Inflammatory macrophage treated with lipopolysaccharide for 4 hours (primary cell): ENCODE data around the gene PTGIR.

ENCODE experiments used
- DNase-seq: peaks from one replicate; pipeline ENCODE4 v3.0.0-alpha.2; 2020

Gene PTGIR, protein sequence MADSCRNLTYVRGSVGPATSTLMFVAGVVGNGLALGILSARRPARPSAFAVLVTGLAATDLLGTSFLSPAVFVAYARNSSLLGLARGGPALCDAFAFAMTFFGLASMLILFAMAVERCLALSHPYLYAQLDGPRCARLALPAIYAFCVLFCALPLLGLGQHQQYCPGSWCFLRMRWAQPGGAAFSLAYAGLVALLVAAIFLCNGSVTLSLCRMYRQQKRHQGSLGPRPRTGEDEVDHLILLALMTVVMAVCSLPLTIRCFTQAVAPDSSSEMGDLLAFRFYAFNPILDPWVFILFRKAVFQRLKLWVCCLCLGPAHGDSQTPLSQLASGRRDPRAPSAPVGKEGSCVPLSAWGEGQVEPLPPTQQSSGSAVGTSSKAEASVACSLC

DNA sequence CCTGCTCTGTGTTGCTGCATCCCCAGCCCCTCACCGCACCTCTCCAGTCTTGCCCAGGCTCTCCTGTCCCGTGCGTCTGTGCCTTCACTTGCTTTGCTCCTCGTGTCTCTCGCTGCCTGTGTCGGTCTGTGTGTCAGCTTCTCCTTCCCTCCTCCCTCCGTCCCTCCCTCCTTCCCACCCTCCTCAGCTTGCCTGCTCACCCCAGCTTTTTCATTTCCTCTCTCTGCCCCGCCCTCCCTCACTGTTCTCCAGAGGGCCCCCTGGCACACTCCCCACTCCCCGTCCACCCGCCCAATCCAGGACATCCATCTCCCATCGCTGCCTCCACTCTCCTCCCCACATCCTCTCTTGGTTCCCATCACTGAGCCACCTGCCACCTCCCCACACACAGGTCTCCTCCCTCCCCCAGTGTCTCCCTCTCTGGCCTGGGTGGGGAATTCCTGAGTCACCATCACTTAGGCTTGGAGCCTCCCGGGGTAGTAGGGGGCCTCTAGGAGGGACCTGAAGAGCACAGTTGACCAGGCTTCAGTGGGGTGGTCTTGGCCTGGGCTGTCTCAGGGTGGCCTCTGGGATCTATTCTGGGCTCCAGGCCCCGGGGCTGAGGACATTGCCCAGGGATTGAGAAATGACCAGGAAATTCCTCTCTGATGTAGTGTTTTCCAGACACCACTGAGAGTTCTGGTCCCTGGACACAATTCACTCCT, at the start of gene PTGIR:
Gene PTGIR, minus strand, starts transcription at position 132 of the 704 bp plus-strand sequence. CDS start 864 bp downstream, outside the sequence.
- peak; percentile 74 for DNase-seq

DNA sequence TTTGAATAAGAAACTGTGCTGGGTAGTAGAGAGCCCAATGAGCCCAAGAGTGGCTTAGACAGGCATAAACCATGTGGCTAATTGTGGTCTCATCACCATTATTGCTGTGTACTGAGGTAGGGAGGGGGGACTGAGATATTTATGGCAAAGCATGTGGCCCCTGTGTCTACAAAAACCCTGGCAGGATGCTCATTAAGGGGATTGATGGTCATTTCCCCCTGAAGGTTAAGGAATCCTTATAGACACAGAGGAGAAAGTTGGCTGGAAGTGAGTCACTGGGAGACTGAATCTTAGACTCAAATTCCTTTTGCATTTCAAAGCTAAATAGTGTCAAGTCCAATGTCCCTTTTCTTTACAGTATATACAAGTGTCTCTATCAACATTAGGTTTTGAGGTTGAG, 45.9 kb upstream of the PTGIR start:
- DNase-seq = no peak

DNA sequence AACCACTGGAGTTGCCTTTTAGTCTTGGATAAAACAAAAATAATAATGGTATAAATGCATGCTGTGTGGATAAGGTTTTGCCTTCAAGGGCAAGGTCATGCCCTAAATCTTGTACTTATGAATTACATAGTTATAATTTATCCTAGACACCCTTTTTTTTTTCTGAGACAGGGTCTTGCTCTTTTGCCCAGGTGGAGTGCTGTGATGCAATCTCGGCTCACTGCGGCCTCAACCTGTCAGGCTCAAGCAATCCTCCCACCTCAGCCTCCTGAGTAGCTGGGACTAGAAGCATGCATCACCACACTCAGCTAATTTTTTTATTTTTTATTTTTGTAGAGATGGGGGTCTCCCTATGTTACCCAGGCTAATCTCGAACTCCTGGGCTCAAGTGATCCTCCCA, 43.8 kb upstream of the PTGIR start:
- DNase-seq = no peak

DNA sequence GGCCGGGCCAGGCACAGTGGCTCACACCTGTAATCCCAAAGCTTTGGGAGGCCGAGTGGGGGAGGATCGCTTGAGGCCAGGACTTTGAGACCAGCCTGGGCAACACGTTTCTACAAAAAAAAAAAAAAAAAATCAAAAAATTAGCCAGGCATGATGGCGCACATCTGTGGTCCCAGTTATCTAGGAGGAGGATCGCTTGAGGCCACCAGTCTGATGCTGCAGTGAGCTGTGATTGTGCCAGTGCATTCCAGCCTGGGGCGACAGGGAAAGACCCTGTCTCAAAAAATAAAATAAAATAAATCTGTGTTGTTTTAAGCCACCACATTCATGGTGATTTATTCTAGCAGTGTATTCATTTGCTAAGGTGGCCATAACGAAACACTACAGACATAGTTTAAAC, 40.2 kb upstream of the PTGIR start:
- no peak for DNase-seq

DNA sequence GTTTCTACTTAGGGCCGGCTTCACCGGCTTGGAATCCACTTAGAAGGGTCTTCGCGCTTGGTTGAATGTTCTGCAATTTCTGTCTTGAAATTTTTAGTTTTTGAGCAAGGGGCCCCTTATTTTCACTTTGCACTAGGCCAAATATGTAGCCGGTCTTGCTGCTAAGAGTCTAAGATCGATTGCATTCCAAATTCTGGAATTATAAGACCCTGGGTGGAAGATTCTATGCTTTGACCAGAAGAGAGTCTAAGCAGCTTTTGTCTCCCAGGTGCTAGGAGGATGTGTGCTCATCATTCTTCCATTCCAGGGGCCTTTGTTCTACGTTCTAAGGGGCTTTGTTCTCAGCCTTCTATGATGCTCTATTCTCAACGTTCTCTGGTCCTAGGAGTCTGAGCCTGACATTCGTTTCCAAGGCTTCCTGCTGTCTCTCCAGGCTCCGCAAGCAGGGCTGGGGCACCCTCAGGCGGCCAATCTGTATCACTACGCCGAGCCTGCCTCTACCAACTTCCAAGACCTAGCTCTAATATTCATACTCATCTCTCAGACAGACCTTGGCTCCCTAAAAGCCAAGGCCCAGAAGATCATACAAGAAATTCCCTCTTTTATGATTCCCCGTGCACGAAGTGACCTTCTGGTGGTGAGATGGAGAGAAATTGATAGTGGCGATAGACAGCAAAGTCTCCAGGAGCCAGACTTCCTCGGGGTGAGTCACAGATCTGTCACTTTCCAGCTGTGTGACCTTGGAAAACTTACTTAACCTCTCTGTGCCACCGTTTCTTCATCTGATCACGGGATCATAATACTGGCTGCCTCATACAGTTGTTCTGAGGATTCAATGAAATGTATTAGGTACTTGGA, 37.1 kb upstream of the PTGIR start:
- DNase-seq = peak; percentile 88

DNA sequence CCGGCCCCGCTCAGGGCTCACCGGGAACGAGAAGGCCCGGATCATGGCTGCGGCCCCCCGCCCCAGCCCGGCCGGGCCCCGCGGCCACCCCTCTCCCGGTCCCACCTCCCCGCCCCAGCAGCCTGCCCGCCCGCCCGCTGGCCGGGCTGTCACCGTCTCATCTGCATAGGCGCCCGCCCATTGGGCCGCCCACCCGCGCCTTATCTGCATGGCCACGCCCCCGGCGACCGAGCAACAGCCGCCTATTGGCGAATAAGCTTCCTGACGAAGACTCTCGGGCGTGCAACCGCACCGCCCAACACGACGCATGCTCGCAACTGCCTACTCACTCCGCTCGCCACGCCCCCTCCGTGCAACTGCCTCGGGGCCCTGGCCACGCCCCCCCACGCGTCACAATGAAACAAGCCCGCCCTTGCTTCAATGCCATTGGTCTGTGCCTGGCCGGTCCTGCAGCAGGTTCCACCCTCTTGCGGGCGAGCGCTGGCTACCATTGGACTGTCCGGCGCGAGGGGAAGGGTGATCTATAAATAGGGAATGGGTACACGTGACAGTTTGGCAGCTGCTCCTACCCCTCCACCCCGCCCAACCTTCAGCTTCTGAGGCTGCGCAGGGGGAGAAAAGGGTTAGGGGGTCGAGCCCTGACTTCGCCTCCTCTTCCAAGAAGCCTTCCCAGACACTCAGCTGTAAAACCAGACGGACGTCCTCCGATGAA, 36.3 kb upstream of the PTGIR start, which contains the start of gene DACT3:
Gene DACT3, minus strand, starts transcription at position 163 of the 712 bp plus-strand sequence. Its CDS starts 118 bp downstream, at position 45.
- DNase-seq = peak; percentile 100

DNA sequence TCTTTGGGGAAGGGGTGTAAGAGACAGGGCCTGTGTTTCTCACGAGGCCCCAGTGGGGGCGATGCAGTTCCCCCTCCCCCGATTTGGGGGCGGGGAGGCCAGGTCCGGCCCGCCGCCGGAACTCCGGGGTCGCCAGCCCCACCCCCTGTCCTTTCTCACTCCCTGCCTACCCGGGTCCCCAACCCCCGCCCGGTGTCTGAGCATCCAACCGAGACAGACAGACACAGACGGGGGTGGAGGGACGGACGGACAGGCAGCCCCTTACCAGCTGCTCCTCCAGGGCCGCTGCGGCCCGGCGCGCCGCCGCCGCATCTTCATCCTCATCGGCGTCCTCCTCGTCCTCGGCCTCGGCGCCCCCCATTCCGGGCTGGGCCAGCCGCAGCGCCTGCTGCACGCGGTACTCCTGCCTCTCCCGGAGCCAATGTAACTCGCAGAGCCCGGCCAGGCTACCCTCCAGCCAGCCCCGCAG, 35.7 kb upstream of the PTGIR start:
- DNase-seq = no peak

DNA sequence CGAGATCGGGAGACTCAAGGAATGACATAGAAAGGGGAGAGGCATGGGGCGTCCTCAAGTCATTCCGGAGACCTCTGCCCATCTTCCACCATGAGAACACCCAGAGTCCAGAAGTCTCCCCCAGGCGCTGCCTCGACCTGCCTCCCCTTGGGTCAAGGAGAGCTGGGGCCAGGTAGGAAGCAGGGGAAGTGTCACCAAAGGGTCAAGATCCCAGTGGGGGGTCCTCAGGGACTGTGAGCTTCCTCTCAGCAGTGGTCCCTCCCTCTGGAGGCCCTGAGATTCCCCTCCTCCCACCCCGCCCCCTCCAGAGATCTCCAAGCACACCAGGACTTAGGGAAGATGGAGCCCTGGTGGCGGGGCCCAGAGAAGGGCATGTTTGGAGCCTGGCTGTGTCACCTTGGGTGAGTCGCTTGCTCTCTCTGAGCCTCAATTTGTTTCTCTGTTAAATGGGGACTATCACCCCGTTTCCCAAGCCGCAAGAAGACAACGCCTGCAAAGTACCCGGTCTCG, 35.2 kb upstream of the PTGIR start:
- DNase-seq = no peak

DNA sequence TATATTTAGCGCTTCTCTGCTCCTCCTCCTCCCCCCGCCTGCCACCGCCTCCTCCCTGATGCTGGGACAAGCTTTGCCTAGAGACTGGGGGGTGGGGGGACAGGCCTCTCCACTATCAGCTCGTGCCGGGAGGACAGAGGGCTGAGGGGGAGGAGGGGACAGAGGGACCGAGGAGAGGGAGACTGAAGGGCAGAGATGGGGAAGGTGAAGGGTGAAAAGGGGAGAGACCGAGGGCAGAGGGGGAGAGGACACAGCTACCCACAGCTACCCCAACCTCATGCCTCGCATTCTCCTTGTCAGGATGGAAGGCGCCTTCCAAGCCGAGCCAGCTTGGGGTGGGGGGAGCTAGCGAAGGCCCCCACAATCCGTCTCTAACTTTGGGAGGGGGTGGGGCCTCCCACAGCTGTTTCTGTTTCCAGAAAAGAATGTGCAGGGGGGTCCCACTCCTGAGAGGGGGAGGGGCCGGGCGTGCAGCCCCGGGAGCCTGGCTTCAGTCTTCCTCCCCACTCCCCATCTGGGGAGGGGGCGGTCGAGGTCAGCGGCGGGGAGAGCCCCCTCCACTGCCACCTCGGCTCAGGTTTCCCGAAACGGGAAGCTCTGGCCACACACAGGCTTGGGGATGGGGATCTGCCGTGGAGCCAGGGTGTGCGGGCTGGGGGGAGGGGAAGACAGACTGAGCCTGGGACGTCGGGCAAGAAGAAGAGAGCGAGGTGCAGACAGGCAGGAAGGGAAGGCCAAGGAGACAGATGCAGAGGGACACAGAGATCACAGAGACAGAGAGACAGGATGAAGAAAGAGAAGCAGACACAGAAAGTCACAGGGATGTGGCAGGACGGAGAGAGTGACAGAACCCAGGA, 34.5 kb upstream of the PTGIR start:
- DNase-seq = no peak

DNA sequence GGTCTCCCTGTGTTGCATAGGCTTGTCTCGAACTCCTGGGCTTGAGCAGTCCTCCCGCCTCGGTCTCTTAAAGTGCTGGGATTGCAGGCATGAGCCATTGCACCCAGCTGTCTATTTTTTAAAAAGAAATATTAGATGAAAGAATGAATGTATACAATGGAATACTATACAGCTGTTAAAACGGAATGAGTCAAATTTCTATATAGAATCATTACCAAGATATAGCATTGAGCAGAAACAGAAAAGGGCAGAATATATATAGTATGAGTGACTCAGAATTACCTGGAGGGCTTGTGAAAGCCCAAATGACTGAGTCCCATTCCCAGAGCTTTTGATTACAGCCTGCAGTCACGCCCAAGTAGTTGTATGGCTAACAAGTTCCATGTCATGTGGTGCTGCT, 31.7 kb upstream of the PTGIR start:
- DNase-seq = no peak

DNA sequence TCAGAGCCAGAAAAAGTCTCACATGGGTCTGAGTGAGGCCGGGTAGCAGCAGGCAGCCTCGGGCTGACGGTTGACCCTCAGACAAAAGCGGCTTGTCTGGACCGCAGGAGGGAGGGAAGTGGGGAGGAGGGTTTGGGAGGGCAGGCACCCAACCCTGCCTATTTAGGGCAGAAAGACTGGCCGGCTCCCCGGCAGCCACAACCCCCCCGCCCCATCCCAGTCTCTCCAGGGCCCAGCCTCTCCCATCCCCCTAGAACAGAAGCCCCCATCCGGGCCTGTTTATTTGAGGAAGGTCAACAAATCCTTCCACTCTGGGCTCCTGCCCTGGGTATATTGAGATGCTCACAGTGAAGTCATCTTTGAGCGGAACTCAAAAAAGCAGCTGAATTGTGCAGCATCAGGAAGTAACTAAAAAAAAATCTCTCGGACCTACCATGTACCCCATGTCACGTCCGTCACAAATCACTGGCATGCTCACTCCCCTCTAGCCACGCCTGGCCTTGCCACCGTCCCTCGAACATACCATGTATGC, 29.8 kb upstream of the PTGIR start:
- DNase-seq = no peak

DNA sequence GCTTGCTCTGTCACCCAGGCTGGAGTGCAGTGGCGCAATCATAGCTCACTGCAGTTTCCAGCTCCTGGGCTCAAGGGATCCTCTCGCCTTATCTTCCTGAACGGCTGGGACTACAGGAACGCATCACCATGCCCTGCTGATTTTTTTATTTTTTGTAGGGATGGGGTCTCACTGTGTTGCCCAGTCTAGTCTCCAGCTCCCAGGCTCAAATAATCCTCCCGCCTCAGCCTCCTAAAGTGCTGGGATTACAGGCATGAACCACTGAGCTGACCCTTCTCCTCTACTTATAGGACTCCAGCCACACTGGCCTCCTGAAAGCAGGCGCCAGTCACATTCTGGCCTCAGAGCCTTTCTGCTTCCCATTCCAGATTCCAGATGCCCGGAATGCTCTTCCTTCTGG, 25.6 kb upstream of the PTGIR start:
- no peak for DNase-seq

DNA sequence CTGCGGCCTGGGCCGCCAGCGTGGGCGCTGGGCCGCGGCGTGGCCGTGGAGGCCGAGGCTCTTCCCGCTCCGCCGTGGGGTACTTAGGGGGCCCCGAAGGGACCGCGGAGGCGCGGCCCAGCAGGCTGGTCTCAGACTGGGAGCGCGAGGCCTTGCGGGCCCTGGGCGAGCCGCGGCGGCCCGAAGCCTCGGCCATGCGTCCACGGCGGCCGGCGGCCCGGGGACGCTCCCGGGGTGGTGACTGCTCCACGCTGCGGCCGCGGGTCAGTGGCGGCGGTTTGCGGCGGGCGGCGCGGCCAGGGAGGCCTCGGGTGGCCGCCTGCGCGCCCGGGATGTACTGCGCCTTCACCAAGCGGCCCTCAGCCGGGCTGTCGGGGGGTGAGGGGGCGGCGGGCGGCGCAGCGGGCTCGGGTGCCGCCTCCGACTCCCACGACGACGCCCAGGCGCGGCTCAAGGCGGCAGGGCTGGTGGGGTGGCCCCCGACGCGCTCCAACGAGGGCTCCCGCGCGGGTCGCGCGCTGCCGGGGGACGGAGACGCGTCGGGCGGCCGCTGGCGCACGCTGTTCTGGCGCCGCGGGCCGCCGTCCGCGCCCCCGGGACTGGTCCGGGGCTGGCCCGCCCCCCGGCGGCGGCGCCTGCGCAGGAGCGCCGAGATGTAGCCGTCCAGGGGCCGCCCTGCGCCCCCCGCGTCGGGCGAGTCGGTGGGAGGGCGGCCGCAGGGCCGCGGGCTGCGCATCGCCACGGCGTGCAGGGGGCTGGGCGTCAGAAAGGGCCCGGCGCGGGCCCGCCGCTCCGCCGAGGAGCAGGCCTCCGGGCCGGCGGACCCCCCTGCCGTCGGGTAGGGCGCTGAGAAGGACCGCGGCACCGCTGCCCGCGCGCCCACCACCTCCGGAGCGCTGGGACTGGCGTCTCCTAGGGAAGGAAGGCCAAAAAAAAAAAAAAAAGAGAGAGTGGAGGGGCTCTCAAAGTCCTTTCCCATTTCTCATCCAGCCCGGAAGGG, 24.4 kb upstream of the PTGIR start:
- no peak for DNase-seq

DNA sequence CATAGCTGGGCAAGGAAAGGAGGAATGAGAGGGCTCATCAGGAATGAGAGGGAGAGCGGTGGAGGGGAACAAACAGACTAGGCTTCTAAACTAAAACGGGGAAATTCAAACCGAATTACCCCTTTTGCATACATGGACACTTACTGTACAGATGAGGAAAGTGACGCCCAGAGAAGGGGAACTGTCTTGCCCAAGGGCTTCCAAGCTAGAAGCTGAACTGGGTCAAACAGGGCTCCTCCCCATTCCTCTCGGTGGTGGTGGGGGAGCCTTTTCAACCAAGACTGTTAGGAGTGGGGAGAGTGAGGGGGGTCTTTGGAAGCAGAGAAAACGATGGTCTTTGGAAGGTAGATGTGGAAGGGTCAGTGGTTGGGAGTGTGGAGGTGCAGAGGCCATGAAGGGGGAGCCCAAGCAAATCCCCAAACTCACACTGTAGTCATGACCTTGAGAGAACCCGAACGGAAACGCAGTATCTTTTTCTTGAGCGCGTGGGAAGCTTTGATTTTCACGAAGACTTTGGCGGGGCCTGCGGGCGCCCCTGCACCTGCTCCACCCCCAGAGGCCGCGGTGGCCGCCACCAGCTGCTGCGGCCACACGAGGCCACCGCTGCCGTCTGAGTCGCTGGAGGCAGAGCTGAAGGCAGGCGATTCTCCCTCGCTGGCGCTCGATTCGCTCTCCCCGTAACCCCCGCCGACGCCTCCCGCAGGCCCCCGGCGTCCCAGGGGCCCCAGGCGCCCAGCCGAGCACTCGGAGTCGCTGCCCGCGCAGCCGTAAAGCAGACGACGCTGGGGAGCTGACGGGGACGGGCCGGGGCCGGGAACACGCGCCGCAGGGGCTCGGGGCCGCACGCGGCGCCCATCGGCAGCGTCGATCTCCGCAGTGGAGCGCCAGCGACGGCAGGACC, 23.4 kb upstream of the PTGIR start:
- DNase-seq = peak; percentile 81

DNA sequence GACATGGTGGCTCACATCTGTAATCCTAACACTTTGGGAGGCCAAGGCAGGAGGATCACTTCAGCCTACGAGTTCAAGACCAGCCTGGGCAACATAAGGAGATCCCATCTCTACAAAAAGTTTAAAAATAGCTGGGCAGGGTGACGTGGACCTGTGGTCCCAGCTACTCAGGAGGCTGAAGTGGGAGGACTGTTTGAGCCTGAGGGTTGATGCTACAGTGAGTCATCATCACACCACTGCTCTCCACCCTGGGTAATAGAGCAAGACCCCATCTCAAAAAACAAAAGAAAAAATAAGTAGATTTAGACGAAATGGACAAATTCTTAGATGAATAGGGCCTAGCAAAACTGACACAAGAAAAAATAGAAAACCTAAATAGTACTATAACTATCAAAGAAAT, 21.5 kb upstream of the PTGIR start:
- no peak for DNase-seq

DNA sequence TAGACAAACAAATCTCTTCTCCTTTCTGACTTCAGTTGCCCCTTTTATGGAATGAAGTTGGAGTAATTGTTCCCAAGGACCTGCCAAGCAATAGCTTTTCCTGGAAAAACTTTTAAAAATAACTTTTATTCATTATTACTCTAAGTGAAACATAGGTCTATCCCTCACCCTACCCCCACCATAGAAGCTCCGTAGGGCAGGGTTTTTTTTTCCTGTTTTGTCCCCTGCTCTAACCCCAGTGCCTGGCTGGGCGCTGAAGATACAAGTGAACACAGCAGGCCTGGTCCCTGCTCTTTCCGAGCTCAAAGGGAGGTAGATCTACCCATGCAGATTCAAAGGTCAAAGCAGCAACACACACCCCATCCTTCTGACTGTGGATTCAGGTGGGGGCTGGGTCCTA, 19.8 kb upstream of the PTGIR start:
- DNase-seq = no peak

DNA sequence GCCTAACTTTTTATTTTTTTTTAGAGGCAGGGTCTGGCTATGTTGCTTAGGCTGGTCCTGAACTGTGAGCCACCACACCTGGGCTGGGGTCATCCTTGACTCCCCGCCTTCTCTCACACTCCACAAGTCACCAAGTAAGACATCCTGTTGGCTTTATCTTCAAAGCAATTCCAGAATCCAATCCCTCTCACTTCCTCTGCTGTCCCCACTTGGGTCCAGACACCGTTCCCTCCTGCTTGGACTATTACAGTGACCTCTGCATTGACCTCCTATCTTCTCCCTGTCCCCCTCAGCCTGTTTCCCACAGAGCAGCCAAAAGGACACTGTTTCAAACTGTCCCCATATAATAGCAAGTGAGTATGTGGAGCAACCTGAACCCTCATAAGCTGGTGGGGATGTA, 15.8 kb upstream of the PTGIR start:
- DNase-seq = no peak

DNA sequence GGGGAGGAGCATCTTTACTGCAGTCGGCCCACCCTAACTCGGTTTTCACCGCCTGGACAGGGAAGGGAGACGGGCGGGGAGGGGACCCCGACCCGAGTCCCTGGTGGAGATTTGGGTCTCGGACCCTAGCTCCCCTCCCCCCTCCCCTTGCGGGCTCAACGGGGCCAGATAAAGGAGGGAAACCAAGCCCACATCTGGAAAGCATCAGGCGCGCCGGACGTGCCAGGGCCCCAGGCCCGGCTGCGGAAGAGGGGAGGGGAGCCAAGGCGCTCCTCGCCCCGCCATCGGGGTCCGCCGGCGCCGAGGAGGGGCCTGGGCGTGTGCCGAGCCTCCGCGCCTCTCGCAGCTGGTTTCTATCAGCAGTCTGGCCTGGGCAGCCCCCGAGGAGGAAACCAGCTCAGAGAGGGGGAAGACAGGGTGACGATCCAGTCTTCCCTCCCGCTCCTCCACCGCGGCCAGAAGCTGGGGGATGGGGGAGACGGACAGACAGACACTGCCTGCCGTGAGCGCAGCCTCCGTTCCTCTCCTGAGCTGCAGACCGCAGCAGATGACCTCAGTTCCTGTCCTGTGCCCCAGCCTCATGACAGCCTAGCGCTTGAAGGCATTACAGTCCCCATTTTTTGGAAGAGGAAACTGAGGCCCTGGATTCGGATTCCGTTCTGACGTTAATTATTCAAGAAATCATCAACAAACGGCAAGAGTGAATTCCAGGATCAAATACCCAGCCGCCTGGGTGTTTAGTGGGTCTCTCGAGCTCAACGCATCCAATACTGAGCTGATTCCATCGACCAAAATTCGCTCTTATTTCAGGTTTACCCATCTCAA, 14.7 kb upstream of the PTGIR start:
- peak; percentile 83 for DNase-seq
